Activated naive CD8-positive, alpha-beta T cell treated with anti-CD3 and anti-CD28 coated beads for 36 hours (primary cell): ENCODE data around the gene MORC3. TPM values are rescaled to one million over a fixed set of nuclear protein-coding genes. Genes with fewer than 3 reads are reported as not detected.
"Not testable (repeated sequence)": the region's sequence is repeated elsewhere in the genome, so short reads cannot be mapped to it uniquely, and the experiment has no call there.

Source experiments
- DNase-seq: peaks from one replicate; pipeline ENCODE4 v3.0.0; 2021
- H3K27ac Mint-ChIP-seq: one replicate; pipeline ENCODE4 v1.8.0; 2022; ENCODE audit warnings: mild to moderate bottlenecking, moderate library complexity, mixed read lengths
- H3K27me3 Mint-ChIP-seq: one replicate; pipeline ENCODE4 v1.8.0; 2022; ENCODE audit warnings: mild to moderate bottlenecking, mixed read lengths
- H3K36me3 Mint-ChIP-seq: one replicate; pipeline ENCODE4 v1.8.0; 2021; ENCODE audit warnings: mild to moderate bottlenecking, mixed read lengths
- H3K4me1 Mint-ChIP-seq: one replicate; pipeline ENCODE4 v1.8.0; 2021; ENCODE audit warnings: mixed read lengths
- H3K4me3 Mint-ChIP-seq: one replicate; pipeline ENCODE4 v1.8.0; 2022; ENCODE audit warnings: mild to moderate bottlenecking, moderate library complexity, mixed read lengths
- H3K9me3 Mint-ChIP-seq: one replicate; pipeline ENCODE4 v1.8.0; 2022; ENCODE audit warnings: mixed read lengths
- total RNA-seq, 2 experiments: library from RNA; stranded (reverse); gene quantifications; one replicate each; pipeline ENCODE4 v1.2.3, GENCODE V29; 2021

The MORC3 gene
- total RNA-seq, 2 experiments from 2014 or later = 15.2 to 17.4 TPM

DNA sequence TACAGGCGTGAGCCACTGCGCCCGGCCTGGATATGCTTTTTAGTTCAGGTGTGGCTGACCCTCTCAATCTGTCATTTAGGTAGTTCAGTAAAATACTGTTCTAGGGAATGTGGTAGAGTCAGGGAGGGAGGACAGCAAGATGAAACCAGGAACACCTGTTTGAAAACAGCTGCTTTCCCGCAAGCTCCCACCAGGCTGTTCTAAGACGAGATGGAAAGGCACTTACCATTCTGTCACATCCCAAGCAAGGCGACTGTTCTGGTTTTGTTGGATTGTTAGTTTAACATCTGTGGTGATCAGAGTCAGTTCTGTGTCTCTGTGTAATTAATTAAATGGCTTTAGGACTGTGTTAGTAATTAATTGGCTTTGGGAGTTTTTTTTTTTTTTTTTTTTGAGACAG is 68.1 kb downstream of the MORC3 start:
- Mint-ChIP-seq H3K36me3 (peaks cover 48% of the 10 kb centered on the region), H3K4me1 (peaks cover 14% of the 10 kb centered on the region), H3K27ac (no peak overlapping the region), H3K9me3 (peaks cover 4% of the 10 kb centered on the region), H3K4me3 (no peak overlapping the region), H3K27me3 (no peaks in the 10 kb centered on the region)
- DNase-seq = no peak

DNA sequence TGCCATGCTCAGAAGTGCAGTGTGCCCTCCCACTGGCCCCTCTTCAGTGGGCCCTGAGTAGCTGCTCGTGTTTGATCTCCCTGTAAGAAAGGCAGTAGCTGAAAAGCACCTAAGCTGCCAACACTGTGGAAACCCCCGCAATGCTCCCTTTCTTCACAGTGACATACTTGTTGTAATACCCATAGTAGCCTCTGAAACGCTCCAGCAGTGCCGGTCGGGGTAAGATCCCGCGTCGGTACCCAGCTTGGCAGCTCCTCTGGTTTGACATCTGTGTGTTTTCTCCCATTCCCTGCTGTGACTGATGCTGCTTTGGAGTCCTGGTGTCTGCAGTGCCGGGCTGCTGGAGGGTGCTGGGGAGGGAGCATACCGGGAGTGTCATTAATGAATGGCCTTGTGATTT is 68.8 kb downstream of the MORC3 start:
- peaks cover 4% of the 10 kb centered on the region for H3K9me3 Mint-ChIP-seq

DNA sequence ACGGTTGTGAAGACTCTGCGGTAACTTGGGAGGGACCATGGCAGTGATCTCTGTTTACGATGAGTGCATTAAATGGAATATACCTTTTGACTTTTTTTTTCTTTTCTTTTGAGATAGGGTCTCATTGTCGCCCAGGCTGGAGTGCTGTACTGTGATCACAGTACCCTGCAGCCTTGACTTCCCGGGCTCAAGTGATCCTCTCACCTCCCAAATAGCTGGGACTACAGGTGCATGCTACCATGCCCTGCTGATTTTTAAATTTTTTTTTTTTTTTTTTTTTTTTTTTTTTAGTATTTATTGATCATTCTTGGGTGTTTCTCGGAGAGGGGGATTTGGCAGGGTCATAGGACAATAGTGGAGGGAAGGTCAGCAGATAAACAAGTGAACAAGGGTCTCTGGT is 71.7 kb downstream of the MORC3 start:
- H3K36me3 Mint-ChIP-seq = peaks cover 60% of the 10 kb centered on the region
- not testable (repeated sequence) for H3K4me1 Mint-ChIP-seq, H3K27ac Mint-ChIP-seq, H3K4me3 Mint-ChIP-seq, H3K27me3 Mint-ChIP-seq, DNase-seq, H3K9me3 Mint-ChIP-seq

More for the DNA sequence above, 68.8 kb downstream of the MORC3 start:
- Mint-ChIP-seq H3K4me1 (peaks cover 14% of the 10 kb centered on the region), H3K27me3 (no peaks in the 10 kb centered on the region), H3K4me3 (no peak overlapping the region), H3K36me3 (peaks cover 53% of the 10 kb centered on the region), H3K27ac (no peak overlapping the region)
- no peak for DNase-seq

DNA sequence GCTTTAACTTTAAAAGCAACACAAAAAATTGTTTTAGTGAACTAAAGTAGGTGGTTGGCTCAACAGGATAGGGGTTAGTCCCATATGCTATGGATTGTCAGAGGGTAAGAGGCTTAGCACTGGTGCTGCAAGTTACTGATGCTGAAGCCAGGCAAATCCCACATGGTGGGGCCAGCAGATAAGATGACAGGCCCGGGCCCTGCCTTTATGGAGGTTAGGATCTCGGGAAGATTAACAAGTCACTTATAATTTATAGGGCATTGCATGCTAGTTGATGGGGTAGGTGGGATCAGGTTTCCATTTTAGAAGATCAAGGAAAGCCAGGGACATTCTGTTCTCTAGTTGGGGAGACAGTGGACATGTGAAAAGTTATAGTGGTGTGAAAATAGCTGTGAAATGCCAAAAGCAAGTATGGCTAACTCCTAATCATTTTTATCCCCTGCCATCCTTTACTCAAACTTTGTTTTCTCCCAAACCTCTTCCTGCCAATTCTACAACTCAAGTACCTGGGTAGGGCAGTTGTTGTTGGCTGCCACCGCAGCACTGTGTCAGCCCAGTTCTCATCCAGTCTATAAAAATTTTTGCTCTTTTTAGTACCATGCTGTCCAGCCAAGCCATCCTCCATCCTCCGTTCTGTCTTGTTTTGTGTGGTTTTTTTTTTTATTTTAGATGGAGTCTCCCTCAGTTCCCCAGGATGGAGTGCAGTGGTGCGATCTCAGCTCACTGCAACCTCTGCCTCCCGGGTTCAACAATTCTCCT is 75.5 kb downstream of the MORC3 start:
- Mint-ChIP-seq H3K27ac (no peak overlapping the region), H3K4me1 (no peaks in the 10 kb centered on the region), H3K27me3 (no peaks in the 10 kb centered on the region), H3K4me3 (no peak overlapping the region), H3K9me3 (peaks cover 4% of the 10 kb centered on the region), H3K36me3 (peaks cover 55% of the 10 kb centered on the region)
- no peak for DNase-seq

DNA sequence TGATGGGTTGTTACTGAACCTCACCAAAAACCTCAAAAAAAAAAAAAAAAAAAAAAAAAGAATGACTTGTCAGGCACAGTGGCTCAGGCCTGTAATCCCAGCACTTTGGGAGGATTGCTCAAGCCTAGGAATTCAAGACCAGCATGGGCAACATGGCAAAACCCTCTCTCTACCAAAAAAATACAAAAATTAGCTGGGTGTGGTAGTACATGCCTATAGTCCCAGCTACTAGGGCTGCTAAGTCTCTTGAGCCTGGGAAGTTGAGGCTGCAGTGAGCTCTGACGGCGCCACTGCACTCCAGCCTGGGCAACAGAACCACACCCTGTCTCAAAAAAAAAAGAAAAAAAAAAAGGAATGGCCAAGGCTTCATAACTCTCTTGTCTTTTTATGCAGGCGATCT is 76.3 kb downstream of the MORC3 start:
- no peaks in the 10 kb centered on the region for H3K27me3 Mint-ChIP-seq
- H3K4me1 Mint-ChIP-seq = no peaks in the 10 kb centered on the region
- no peak overlapping the region for H3K27ac Mint-ChIP-seq
- H3K9me3 Mint-ChIP-seq = peaks cover 4% of the 10 kb centered on the region
- DNase-seq = no peak
- no peak overlapping the region for H3K4me3 Mint-ChIP-seq
- H3K36me3 Mint-ChIP-seq = peaks cover 57% of the 10 kb centered on the region

DNA sequence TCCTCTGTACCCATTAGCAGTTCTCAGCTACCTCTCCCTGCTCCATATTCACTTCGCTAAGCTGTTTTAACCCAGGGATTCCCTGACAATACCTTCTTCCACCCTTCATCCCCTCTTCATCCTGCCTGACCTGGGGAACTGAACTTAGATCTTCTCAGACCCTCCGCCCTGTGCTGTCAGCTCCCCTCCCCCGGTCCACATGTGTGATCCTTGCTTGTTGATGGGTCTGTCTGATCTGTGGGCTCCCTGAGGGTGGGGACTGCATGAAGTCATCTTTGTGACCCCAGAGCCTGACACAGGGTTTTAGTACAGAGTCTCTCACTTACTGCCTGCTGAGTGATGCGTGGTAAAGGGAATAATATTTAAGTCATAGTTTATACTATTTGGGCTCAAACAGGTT is 77.0 kb downstream of the MORC3 start:
- H3K27ac Mint-ChIP-seq = no peak overlapping the region

DNA sequence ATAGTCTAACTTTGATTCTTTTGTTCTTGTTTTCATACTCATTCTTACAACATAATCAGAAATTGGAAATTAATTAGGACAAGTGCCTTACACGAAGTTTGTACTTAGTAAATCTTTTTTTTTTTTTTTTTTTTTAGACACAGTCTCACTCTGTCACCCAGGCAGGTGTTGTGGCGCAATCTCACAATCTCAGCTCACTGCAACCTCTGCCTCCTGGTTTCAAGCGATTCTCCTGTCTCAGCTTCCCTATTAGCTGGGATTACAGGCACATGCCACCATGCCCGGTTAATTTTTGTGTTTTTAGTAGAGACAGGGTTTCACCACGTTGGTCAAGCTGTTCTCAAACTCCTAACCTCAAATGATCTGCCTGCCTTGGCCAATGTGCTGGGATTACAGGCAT is 77.6 kb downstream of the MORC3 start:
- H3K4me1 Mint-ChIP-seq = no peaks in the 10 kb centered on the region
- H3K36me3 Mint-ChIP-seq = peaks cover 53% of the 10 kb centered on the region

More for the DNA sequence above, 77.0 kb downstream of the MORC3 start:
- no peaks in the 10 kb centered on the region for H3K4me1 Mint-ChIP-seq
- peaks cover 3% of the 10 kb centered on the region for H3K9me3 Mint-ChIP-seq
- no peak overlapping the region for H3K4me3 Mint-ChIP-seq
- no peak for DNase-seq
- H3K27me3 Mint-ChIP-seq = no peaks in the 10 kb centered on the region
- H3K36me3 Mint-ChIP-seq = peaks cover 55% of the 10 kb centered on the region

DNA sequence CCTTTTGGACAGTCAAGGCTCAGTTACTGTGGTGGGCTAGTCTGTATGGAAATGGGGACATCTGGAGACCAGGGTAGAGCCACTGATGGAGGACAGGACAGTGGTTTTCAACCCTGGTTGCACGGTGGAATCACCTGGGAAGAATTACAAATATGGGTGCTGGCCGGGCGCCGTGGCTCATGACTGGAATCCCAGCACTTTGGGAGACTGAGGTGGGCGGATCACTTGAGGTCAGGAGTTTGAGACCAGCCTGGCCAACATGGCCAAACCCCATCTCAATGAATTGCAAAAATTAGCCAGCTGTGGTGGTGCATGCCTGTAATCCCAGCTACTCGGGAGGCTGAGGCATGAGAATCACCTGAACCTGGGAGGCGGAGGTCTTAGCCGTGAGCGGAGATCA is 79.7 kb downstream of the MORC3 start:
- not testable (repeated sequence) for H3K4me3 Mint-ChIP-seq, H3K9me3 Mint-ChIP-seq, DNase-seq, H3K27me3 Mint-ChIP-seq, H3K27ac Mint-ChIP-seq, H3K4me1 Mint-ChIP-seq
- peaks cover 42% of the 10 kb centered on the region for H3K36me3 Mint-ChIP-seq

More for the DNA sequence above, 77.6 kb downstream of the MORC3 start:
- no peak overlapping the region for H3K27ac Mint-ChIP-seq
- no peak for DNase-seq
- H3K9me3 Mint-ChIP-seq = peaks cover 3% of the 10 kb centered on the region
- no peak overlapping the region for H3K4me3 Mint-ChIP-seq
- H3K27me3 Mint-ChIP-seq = no peaks in the 10 kb centered on the region

DNA sequence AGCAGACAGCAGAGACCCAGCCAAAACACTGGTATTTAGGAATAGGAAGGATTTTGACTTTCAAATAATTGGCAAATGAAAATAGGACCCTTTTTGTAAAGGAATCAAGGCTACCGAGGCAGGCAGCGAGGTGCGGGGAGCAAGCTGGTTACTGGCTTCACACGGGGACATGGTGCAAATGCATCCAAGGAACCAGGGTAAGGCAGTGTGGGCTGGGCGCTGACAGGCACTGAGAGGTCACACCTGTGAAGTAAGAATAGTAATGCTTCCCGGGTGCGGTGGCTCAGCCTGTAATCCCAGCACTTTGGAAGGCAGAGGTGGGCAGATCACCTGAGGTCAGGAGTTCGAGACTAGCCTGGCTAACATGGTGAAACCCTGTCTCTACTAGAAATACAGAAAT is 80.7 kb downstream of the MORC3 start:
- H3K27ac Mint-ChIP-seq = no peak overlapping the region
- H3K9me3 Mint-ChIP-seq = no peaks in the 10 kb centered on the region
- peaks cover 45% of the 10 kb centered on the region for H3K36me3 Mint-ChIP-seq
- no peaks in the 10 kb centered on the region for H3K27me3 Mint-ChIP-seq
- H3K4me3 Mint-ChIP-seq = no peak overlapping the region
- DNase-seq = no peak
- no peaks in the 10 kb centered on the region for H3K4me1 Mint-ChIP-seq

DNA sequence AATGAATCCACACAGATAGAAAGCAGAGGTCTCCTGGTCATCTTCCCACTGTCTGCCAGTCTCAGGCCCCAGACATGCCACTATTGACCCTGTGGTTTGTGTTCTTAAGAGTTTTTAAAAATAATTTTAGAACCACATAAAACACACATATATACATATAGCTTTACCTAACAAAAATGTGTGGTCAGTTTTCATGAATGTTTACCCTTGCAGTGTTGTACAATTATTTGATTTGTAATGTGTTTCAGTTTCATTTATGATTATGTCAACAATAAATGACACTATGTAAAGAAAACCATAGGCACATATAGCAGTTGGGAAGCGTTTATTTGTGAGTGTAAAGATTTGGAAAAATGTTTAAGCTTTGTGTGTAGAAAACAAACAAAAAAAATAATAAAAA is 82.3 kb downstream of the MORC3 start:
- no peaks in the 10 kb centered on the region for H3K9me3 Mint-ChIP-seq

DNA sequence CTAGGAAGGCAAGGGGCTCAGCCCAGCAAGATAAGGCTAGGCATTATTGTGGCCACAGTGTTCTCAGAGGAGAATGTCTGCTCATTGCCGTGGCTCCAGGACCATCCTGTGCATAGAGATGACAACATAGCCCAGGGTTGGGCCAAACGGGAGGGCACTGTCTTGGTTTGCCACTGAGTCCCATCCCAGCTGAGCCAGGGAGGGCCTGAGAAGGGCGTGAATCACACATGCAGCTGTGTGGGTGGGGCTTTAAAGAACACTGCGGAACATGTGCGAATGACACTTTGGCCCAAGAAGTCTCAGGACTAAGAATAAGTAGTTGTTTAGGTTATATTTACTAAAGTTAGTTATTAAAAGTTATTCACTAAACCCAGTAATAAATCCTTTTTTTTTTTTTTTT is 83.7 kb downstream of the MORC3 start:
- DNase-seq = no peak
- Mint-ChIP-seq H3K36me3 (peaks cover 41% of the 10 kb centered on the region), H3K4me3 (no peak overlapping the region), H3K9me3 (no peaks in the 10 kb centered on the region), H3K4me1 (no peaks in the 10 kb centered on the region), H3K27ac (no peak overlapping the region), H3K27me3 (no peaks in the 10 kb centered on the region)

More for the DNA sequence above, 82.3 kb downstream of the MORC3 start:
- Mint-ChIP-seq H3K27me3 (no peaks in the 10 kb centered on the region), H3K36me3 (peaks cover 42% of the 10 kb centered on the region), H3K4me1 (no peaks in the 10 kb centered on the region), H3K27ac (no peak overlapping the region), H3K4me3 (no peak overlapping the region)
- no peak for DNase-seq

DNA sequence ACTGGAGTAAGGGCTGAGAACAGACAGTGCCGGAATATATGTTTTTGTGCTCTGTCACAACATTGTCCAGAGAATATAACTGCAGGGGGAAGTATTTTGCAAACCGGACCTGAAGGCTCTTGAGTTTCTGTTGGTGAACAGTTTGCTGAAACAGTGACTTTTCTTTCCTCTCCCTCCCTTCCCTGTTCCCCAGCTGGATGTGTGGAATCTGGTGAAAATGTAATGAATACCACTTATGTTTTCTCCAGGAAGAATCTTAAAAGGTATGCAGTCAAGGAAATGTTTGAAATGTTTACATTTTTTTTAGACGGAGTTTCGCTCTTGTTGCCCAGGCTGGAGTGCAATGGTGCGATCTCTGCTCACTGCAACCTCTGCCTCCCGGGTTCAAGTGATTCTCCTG is 88.6 kb downstream of the MORC3 start:
- H3K27ac Mint-ChIP-seq = no peak overlapping the region
- H3K4me1 Mint-ChIP-seq = no peaks in the 10 kb centered on the region
- peaks cover 43% of the 10 kb centered on the region for H3K36me3 Mint-ChIP-seq
- no peak for DNase-seq
- H3K27me3 Mint-ChIP-seq = no peaks in the 10 kb centered on the region
- no peak overlapping the region for H3K4me3 Mint-ChIP-seq
- no peaks in the 10 kb centered on the region for H3K9me3 Mint-ChIP-seq

DNA sequence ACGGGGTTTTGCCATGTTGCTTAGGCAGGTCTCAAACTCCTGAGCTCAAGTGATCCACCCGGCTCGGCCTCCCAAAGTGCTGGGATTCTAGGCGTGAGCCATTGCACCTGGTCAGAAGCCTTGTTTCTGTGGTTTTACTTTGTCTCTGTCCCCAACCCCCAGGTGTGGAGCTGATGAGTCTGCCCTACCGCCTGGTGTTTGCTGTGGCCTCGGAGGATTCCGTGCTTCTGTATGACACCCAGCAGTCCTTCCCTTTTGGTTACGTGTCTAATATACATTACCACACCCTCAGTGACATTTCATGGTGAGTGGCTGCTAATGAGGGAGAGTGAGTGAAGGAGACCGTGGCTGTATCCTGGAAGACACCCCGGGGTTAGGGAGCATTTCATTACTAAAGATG is 91.3 kb downstream of the MORC3 start:
- Mint-ChIP-seq H3K4me1 (no peaks in the 10 kb centered on the region), H3K4me3 (no peak overlapping the region), H3K27me3 (no peaks in the 10 kb centered on the region), H3K36me3 (peaks cover 31% of the 10 kb centered on the region), H3K27ac (no peak overlapping the region), H3K9me3 (no peaks in the 10 kb centered on the region)
- DNase-seq = no peak

DNA sequence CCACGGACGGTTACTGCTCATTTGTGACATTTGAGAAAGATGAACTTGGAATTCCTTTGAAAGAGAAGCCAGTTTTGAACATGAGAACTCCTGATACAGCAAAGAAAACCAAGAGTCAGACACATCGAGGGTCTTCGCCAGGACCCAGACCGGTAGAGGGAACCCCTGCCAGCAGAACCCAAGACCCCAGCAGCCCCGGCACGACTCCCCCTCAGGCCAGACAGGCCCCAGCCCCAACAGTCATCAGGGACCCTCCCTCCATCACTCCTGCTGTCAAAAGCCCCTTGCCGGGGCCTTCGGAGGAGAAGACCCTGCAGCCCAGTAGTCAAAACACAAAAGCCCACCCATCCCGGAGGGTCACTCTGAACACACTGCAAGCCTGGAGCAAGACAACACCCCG is 92.9 kb downstream of the MORC3 start:
- Mint-ChIP-seq H3K27me3 (no peaks in the 10 kb centered on the region), H3K9me3 (no peaks in the 10 kb centered on the region), H3K4me3 (no peak overlapping the region), H3K4me1 (no peaks in the 10 kb centered on the region), H3K27ac (no peak overlapping the region), H3K36me3 (peaks cover 26% of the 10 kb centered on the region)
- DNase-seq = no peak

DNA sequence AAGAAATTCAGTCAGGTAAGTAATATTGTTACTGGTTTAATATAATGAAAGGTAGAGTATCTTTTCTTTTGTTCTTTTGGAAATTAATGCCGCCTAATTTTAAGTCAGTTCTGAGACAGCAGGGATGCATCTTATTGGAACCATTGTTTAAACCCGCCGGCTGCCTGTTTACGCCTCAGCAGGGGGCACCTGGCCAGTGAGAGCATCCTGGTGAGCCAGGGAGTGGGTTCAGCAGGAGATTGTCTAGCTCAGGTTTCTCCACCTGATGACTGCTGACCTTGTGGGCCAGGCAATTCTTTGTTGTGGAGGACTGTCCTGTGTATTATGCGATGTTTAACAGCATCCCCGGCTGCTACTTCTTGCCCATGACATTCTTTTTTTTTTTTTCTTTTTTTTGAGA is 95.4 kb downstream of the MORC3 start:
- no peak overlapping the region for H3K4me3 Mint-ChIP-seq
- no peak overlapping the region for H3K27ac Mint-ChIP-seq
- H3K27me3 Mint-ChIP-seq = no peaks in the 10 kb centered on the region
- H3K9me3 Mint-ChIP-seq = no peaks in the 10 kb centered on the region
- no peaks in the 10 kb centered on the region for H3K4me1 Mint-ChIP-seq
- peaks cover 23% of the 10 kb centered on the region for H3K36me3 Mint-ChIP-seq
- DNase-seq = no peak

DNA sequence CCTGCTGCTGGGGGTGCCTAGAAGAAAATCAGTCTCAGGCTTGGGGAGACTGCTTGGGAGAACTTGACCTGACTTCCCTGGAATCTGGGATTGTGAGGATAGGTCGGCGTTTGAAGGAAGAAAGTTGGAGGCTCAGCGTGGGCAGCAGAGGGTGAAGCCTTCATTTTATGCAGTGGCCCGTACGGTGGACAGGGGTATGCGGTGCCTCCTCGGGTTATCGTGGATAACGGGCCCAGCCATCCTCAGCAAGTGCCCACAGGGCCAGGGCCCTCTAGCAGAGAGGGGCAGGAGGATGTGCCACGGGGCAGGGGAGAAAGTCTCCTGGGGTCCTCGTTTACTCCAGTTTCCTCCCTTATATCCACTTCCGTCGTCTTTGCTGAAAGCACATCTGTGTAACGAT is 99.2 kb downstream of the MORC3 start:
- H3K9me3 Mint-ChIP-seq = no peaks in the 10 kb centered on the region
- H3K4me3 Mint-ChIP-seq = no peak overlapping the region
- no peak for DNase-seq
- peaks cover 11% of the 10 kb centered on the region for H3K36me3 Mint-ChIP-seq
- H3K4me1 Mint-ChIP-seq = no peaks in the 10 kb centered on the region
- H3K27me3 Mint-ChIP-seq = no peaks in the 10 kb centered on the region
- H3K27ac Mint-ChIP-seq = no peak overlapping the region
